HG02623 (cell line): ENCODE results near the gene KLF4.

Experiments used
- ATAC-seq: cut with Tn5 transposase; IDR thresholded peaks from one replicate; pipeline ENCODE4 v1.9.1; 2021; ENCODE audit warnings: moderate library complexity; ENCODE audit not compliant: unreplicated experiment

The KLF4 gene

DNA sequence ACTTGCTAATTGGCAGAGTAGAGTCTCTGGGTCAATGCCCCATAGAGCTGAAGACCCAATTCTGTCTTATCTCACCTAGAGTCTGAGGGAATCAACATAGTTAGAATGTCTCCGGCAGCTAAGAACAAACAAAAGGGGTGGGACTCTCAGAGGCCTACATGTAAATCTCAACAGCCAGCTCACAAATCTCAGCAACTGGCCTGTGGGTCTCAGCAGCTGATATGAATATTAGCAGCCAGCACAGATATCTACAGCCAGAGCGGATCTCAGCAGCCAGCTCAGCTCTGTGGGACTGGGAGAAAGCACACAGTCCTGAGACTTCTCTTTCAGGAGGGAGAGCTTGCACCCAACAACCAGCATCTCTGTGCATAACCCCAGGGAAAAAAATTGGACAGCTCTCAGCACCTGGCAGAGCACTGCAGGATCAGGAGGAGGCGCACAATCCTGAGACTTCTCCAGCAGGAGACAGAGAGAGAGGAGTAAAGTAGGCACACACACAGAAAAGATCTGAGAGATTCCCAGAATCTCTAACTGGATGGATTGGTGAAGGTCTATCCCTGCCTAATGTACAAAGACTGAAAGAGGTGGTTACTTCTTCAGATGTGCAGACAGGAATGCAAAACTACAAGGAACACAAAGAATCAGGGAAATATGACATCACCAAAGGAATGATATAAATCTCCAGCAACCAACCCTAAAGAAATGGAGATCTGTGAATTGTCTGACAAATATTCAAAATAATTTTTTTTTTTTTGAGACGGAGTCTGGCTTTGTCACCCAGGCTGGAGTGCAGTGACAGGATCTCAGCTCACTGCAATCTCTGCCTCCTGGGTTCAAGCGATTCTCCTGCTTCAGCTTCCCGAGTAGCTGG lies 29.2 kb downstream of the KLF4 start:
- ATAC-seq, result no peak

DNA sequence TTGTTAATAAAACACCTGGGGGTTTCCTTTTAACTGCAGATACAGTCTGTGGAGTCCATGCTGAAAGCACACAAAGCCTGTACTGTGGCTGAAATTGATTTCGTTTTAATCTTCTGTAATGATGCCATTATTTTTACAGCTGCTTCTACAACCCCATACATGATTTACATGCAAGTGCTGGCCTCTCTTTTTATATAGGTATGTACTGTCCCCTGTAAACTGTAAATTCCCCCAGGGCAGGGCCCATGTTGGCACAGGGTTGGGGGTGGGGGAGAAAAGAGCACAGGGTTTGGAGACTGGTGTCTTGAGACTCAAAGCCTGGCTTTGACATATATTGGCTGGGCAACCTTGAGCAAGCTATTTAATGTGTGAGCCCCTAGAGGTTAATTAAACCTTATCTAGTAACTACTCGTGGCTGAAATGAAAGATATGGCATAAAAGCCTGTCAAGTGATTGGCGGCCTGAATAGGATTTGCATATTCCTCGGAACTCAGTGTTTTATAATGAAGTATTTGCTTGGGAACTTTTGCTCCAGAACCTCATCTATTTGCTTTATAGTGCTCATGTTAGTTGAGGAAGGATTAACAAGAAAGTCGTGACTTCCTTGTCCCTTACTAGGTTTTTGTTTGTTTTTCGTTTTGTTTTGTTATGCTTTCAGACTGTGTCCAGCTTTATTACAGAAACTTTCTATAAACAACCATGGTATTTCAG lies 34.0 kb downstream of the KLF4 start:
- no peak for ATAC-seq

DNA sequence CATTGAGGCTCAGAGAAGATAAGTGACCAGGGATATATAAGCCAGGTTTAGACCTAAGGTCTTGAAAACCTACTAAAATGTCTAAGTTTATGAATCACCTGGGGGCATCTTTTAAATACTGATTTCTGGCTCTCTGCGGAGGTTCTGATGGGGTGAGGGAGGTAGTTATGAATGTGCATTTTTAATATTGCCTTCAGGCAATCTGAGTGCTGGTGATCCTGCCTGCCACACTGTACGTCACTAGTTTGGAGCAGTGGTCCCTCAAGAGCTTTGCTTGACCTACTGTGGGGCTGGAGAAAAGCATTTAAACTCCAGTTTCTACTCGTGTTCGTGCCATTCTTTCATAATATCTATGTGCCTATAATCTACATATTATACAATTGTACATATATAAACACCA lies 36.1 kb downstream of the KLF4 start:
- ATAC-seq, result no peak

DNA sequence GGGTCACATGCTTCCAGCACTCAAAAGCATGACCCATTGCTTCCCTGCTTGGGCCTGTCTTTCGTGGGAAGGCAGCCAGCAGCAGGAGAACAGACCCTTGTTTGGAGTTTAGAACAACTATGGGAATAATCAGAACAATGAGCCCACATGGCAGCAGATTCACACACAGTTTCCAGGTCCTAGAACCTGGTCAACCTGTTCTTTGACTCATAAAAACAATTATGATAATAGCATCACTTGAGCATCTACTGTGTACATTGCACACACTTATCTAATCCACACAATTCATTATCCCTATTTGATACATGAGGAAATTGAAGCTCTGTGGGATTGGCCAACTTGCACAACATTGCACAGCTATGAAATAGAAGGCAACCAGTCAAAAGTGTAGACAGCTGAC lies 41.7 kb downstream of the KLF4 start:
- ATAC-seq, result no peak

DNA sequence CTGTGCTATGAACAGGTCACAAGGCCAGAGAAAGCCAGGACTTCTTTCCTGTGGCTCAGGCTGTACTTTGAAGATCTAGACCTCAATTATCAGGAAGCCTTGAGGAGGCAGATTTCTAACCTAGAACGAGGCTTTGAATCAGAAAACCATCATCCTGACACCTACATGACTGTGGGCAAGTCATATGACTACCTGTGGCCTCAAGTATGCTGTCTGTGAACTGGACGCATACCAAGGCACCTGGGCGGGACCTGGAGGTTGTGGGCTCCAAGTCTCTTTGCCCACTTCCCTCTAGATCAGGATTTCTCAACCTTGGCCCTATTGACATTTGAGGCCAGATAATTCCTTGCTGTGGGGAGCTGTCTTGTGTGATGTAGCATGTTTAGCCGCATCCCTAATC lies 42.5 kb downstream of the KLF4 start:
- ATAC-seq, result no peak

DNA sequence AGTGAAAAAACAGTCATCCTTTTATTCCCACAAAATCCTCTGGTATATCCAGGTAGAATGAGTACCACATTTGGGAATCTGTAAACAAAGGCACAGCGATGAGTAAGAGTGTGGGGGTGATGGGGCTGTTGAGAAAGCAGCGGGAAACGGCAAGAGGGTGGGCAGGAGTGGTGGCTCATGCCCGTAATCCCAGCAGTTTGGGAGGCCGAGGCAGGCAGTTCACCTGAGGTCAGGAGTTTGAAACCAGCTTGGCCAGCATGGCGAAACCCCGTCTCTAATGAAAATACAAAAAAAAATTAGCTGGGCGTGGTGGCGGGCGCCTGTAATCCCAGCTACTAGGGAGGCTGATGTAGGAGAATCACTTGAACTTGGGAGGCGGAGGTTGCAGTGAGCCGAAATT lies 43.1 kb downstream of the KLF4 start:
- ATAC-seq, result no peak

DNA sequence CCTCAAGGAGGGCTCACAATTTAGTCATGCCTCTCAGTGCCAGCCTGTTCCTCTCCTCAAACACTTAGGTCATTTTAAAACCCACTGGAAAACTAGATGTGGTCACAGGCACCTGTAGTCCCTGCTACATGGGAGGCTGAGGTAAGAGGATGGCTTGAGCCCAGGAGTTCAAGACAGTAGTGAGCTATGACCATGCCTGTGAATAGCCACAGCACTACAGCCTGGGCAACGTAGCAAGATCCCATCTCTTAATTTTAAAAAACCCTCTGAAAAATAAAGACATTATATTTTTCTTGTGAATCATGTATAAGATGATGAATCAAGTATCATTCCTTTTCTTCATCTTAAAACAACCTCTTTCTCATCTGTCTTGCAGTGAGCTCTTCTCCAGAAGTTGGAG lies 45.8 kb downstream of the KLF4 start:
- no peak for ATAC-seq

DNA sequence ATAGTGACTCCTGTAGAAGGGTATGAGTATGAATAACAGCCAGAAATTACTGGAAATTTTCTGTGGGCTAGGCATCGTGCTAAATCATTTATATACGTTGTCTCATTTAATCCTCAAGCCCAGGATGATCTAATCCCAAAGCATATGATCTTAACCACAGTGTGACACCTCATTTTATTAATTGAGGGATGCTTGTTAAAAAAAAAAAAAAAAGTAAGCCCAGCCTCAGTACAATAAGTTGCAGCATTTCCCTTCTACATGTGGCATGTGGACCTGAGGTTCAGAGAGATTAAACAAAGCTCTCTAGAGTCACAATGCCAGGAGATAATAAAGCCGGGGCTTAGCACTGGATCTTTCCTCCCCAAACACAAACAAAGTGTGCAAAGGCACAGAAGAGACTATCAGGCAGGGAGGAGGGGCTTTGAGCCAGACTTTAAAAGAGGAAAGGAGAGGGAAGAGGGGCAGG lies 49.5 kb downstream of the KLF4 start:
- ATAC-seq, result no peak

DNA sequence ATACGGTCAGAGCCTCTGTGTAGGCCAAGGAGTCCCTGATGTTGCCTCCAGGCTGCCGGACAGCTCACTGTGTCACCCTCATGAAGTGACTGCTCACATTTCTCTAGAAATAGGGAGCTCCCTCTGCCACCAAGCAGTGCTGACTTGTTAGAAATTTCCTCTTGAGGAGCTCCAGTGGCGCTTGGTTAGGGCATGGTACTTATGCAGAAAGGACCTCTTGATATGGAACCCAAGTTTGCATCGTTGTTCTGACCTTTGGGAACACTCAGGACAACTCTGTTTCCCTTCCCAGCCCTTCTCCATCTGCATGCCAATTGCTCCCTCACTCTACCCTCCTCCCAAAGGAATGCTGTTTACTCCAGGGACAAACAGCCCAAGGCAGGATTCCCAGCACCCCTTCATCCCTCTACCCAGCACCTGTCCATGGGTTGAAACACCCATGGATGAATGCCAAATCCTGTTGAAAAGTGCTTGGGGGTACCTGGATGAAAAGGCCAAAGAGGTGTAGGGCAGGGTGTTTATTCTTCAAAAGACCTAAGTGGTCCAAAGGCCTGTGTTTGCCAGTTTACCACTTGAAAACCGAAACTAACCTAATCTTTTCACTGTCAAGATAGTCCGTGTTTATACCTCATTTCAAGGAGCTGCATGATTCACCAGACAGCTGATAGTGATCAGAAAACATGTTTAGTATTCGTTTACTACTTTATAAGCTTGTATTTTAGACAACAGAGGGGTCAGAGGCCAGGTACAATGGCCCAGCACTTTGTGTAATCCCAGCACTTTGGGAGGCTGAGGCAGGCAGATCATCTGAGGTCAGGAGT lies 51.1 kb downstream of the KLF4 start:
- no peak for ATAC-seq

DNA sequence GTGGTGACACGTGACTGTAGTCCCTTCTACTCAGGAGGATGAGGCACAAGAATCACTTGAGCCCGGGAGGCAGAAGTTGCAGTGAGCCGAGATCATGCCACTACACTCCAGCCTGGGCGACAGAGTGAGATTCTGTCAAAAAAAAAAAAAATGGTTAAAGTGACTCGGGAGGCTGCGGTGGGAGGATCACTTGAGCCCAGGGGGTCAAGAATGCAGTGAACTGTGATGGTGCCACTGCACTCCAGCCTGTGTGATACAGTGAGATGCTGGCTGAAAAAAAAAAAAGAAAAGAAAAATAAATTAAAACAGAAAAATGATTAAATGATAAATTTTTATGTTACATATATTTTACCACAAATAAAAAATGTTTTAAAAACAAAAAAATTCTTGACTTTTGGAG lies 51.9 kb downstream of the KLF4 start:
- ATAC-seq, result no peak

DNA sequence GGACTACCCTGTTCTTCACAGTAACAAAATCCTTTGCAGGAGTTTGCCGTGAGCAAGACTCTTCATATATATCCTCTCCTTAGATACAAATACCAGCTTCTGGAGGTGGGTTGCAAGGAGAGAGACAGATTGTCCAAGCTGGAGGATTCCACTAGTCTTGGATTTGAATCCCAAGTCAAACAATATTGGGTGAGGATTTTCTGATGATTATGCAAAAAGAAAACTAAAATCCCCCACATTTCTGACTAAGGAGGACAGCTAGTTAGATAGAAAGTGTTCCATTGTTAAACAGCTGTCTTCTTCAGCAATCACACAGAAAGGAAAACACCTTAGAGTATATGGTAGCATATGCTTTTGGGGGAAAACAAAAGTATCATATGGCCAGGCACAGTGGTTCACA lies 54.2 kb downstream of the KLF4 start:
- ATAC-seq, result no peak
